ENCODE measurements around the gene TOM1L2.

GRCh38 chr17:17934806-17935205 lies 37.4 kb downstream of the TOM1L2 start:
- TF ChIP-seq CTCF (conservative IDR thresholded peaks at IDR 0.05; ENCODE audit: low read depth, low read length) = no peak
- no peak for TF ChIP-seq POLR2A (IDR thresholded peaks at IDR 0.05; ENCODE audit: low read depth, low read length)

Measured in IMR-90 (cell line).